AG04449 (cell line): ENCODE measurements around the gene KRTAP5-6.

Source experiments
- CTCF ChIA-PET: fragments of 350-600 bp; formaldehyde crosslinking; extraction: SDS; loops from one replicate; lab custom pipeline; 2021; ENCODE audit warnings: antibody characterized with exemption; lab: Yijun Ruan, JAX
- POLR2A ChIA-PET: fragments of 400-600, 350-600 bp; formaldehyde crosslinking; extraction: SDS; loops from one replicate; lab custom pipeline; 2020; ENCODE audit warnings: antibody characterized with exemption, inconsistent platforms; lab: Yijun Ruan, JAX
- DNase-seq: peaks from one replicate; pipeline ENCODE4 v3.0.0-alpha.2; 2010; ENCODE audit warnings: low read depth, low spot score
- H3K4me3 ChIP-seq: 2 replicates; pipeline ENCODE4 v1.5.1; 2011; ENCODE audit warnings: low read depth, mild to moderate bottlenecking, control low read depth, low read length
- CTCF ChIP-seq: IDR thresholded peaks from one replicate; pipeline ENCODE4 v1.5.1; 2011; ENCODE audit warnings: mild to moderate bottlenecking, moderate library complexity, low read length, control low read depth, inconsistent platforms; ENCODE audit not compliant: insufficient read depth; ENCODE audit errors: missing control alignments

The KRTAP5-6 gene

GRCh38 chr11:1733009-1733715 is 36.2 kb downstream of the KRTAP5-6 start:
- POLR2A ChIA-PET, result no interaction called here

GRCh38 chr11:1733716-1734640 is 37.0 kb downstream of the KRTAP5-6 start:
- DNase-seq, result no peak
- H3K4me3 ChIP-seq, result no peak overlapping the region
- ChIA-PET CTCF (interaction anchor here (1.5 kb wide), 1 partner anchor 99 kb away, joined by 5 read pairs; no protein-coding TSS in a partner anchor), POLR2A (no interaction called here)
- TF ChIP-seq CTCF, result no peak

More at GRCh38 chr11:1733009-1733715, 36.2 kb downstream of the KRTAP5-6 start:
- H3K4me3 ChIP-seq, result no peak overlapping the region
- no peak for TF ChIP-seq CTCF
- DNase-seq, result no peak
- CTCF ChIA-PET, result interaction anchor here (1.5 kb wide), 1 partner anchor 100 kb away, joined by 5 read pairs; no protein-coding TSS in a partner anchor

GRCh38 chr11:1734641-1735081 is 37.7 kb downstream of the KRTAP5-6 start:
- H3K4me3 ChIP-seq, result no peak overlapping the region
- DNase-seq, result no peak
- TF ChIP-seq CTCF, result no peak
- POLR2A ChIA-PET, result no interaction called here
- CTCF ChIA-PET, result interaction anchor here (1.5 kb wide), 1 partner anchor 98 kb away, joined by 5 read pairs; no protein-coding TSS in a partner anchor

GRCh38 chr11:1735271-1735670 is 38.3 kb downstream of the KRTAP5-6 start:
- no peak for DNase-seq
- TF ChIP-seq CTCF, result no peak
- no peak overlapping the region for H3K4me3 ChIP-seq
- ChIA-PET CTCF (no interaction called here), POLR2A (no interaction called here)

- CTCF ChIA-PET, result interaction anchor here (0.8 kb wide), 2 partner anchors 43 to 98 kb away, joined by 3 read pairs; partner anchors contain the start of gene SYT8
- H3K4me3 ChIP-seq, result no peak overlapping the region
- TF ChIP-seq CTCF, result no peak
- POLR2A ChIA-PET, result interaction anchor here (0.6 to 1.2 kb wide), 2 partner anchors 27 to 87 kb away, joined by 3 read pairs; partner anchors contain the start of gene CTSD
- DNase-seq, result no peak
These were observed 39.5 kb downstream of the KRTAP5-6 start for GRCh38 chr11:1736447-1736992.
